CD4-positive, CD25-positive, alpha-beta regulatory T cell (primary cell): ENCODE results near the gene LPCAT3. TPM values are rescaled to one million over a fixed set of nuclear protein-coding genes. Genes with fewer than 3 reads are reported as not detected.

Experiments
- ATAC-seq, 2 donors: fragments of 150-1000 bp; cut with Tn5 transposase; one replicate each; pipeline ENCODE4 v1.10.0; 2021; ENCODE audit warnings: low read depth in 2 of 2, moderate number of reproducible peaks in 2 of 2, moderate library complexity in 1 of 2
- DNase-seq, 3 donors: peaks; one replicate each; pipeline versions ENCODE4 v3.0.0 to v3.0.0-alpha.2; 2012 to 2022; ENCODE audit warnings: mixed read lengths in 1 of 3
- H3K27ac ChIP-seq: one replicate; pipeline ENCODE4 v1.7.0; 2013; ENCODE audit warnings: mild to moderate bottlenecking, low read length; ENCODE audit not compliant: insufficient read depth, poor library complexity, severe bottlenecking
- H3K27me3 ChIP-seq: one replicate; pipeline ENCODE4 v1.7.0; 2013; ENCODE audit warnings: low read length; ENCODE audit not compliant: control insufficient read depth, insufficient read depth
- H3K36me3 ChIP-seq: one replicate; pipeline ENCODE4 v1.7.0; 2013; ENCODE audit warnings: mild to moderate bottlenecking, low read length, moderate library complexity; ENCODE audit not compliant: control insufficient read depth, insufficient read depth
- H3K4me1 ChIP-seq: 2 replicates; pipeline ENCODE4 v1.7.0; 2013; ENCODE audit warnings: mild to moderate bottlenecking, low read length; ENCODE audit not compliant: insufficient read depth, control insufficient read depth, poor library complexity, severe bottlenecking
- H3K4me3 ChIP-seq: one replicate; pipeline ENCODE4 v1.7.0; 2013; ENCODE audit warnings: low read depth, mild to moderate bottlenecking, low read length, moderate library complexity
- H3K9me3 ChIP-seq, 2 experiments: 1 replicate in 1 of 2; 2 replicates in 1 of 2; pipeline ENCODE4 v1.7.0; 2013; ENCODE audit warnings: low read length in 2 of 2, mild to moderate bottlenecking in 1 of 2, moderate library complexity in 1 of 2; ENCODE audit not compliant: control insufficient read depth in 2 of 2
- H3K27ac Mint-ChIP-seq, 3 donors: one replicate each; pipeline ENCODE4 v1.8.0; 2020 to 2022; ENCODE audit warnings: mild to moderate bottlenecking in 3 of 3, mixed read lengths in 3 of 3, moderate library complexity in 2 of 3
- H3K27me3 Mint-ChIP-seq: one replicate; pipeline ENCODE4 v1.8.0; 2022; ENCODE audit warnings: mild to moderate bottlenecking, mixed read lengths
- H3K36me3 Mint-ChIP-seq: one replicate; pipeline ENCODE4 v1.8.0; 2020; ENCODE audit warnings: mixed read lengths
- H3K4me1 Mint-ChIP-seq, 4 donors: one replicate each; pipeline ENCODE4 v1.8.0; 2020 to 2022; ENCODE audit warnings: mixed read lengths in 4 of 4, mild to moderate bottlenecking in 1 of 4
- H3K4me3 Mint-ChIP-seq, 4 donors: one replicate each; pipeline ENCODE4 v1.8.0; 2020 to 2022; ENCODE audit warnings: mild to moderate bottlenecking in 4 of 4, mixed read lengths in 4 of 4, moderate library complexity in 3 of 4
- H3K9me3 Mint-ChIP-seq, 7 donors: one replicate each; pipeline ENCODE4 v1.8.0; 2020 to 2022; ENCODE audit warnings: mixed read lengths in 7 of 7, mild to moderate bottlenecking in 3 of 7, moderate library complexity in 2 of 7
- polyA plus RNA-seq, 4 donors: library from polyadenylated mRNA; unstranded; fragments of 300-500 nt; fragmentation: Illumina TruSeq; gene quantifications; one replicate each; pipeline ENCODE4 v1.2.3, GENCODE V29; 2021
- total RNA-seq: library from RNA; stranded (reverse); gene quantifications from one replicate; pipeline ENCODE4 v1.2.3, GENCODE V29; 2022

Gene LPCAT3, protein sequence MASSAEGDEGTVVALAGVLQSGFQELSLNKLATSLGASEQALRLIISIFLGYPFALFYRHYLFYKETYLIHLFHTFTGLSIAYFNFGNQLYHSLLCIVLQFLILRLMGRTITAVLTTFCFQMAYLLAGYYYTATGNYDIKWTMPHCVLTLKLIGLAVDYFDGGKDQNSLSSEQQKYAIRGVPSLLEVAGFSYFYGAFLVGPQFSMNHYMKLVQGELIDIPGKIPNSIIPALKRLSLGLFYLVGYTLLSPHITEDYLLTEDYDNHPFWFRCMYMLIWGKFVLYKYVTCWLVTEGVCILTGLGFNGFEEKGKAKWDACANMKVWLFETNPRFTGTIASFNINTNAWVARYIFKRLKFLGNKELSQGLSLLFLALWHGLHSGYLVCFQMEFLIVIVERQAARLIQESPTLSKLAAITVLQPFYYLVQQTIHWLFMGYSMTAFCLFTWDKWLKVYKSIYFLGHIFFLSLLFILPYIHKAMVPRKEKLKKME
- total RNA-seq (28.3 TPM), polyA plus RNA-seq (10 to 100 TPM; 25.0 to 32.8 (median 30.9) TPM)

DNA sequence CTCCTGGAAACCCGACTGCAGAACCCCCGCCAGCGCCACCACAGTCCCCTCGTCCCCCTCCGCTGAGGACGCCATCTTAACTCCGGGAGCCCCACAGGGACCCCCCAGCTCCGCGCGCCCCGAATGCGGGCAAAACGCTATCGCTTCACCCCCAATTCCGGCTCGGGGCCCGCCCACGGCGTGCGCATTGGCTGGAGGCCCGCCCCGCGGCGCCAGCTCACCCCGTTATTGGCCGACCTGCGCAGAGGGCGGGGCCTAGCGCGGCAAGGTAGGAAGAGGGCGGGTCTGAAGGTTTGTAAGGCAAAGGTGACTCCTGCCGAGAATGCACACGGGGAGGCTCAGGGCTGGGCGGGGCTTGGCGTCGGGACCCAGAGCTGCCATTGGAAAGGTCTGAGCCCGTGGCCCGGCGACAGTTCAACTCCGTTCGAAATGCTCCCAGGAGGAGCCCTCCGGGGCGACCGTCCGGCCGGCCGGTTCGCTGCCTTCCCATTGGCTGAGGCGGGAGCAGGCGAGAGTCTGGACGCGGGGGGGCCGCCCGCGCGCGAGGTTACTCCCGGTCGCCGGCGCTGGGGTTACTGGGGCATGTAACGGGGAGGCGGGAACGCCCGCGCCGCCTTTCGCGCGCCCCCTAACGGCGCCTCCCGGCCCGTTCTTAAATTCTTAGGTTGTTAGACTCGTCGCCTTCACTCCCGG, at the start of gene LPCAT3:
Gene LPCAT3, minus strand, starts transcription at position 127 of the 693 bp plus-strand sequence. Its CDS starts 52 bp downstream, at position 75.
- H3K36me3 Mint-ChIP-seq, result peaks cover 10% of the 10 kb centered on the region
- DNase-seq, result peak; percentile 97 to 99 (median 98)
- peaks cover 10 to 39% (median 28%) of the 10 kb centered on the region in 4 donors for H3K4me1 Mint-ChIP-seq
- Histone ChIP-seq H3K4me3 (peak within 1 kb of the TSS; percentile 70), H3K27me3 (no peaks in the 10 kb centered on the region), H3K4me1 (peaks cover 17% of the 10 kb centered on the region), H3K9me3 (no peaks in the 10 kb centered on the region), H3K36me3 (no peaks in the 10 kb centered on the region), H3K27ac (peak within 1 kb of the TSS; percentile 92)
- H3K27me3 Mint-ChIP-seq, result peaks cover 6% of the 10 kb centered on the region
- peak within 1 kb of the TSS; percentile 20 to 91 (median 88) for H3K27ac Mint-ChIP-seq
- peak within 1 kb of the TSS; percentile 90 to 99 (median 93) for H3K4me3 Mint-ChIP-seq
- ATAC-seq, result peak; percentile 96
- no peaks in the 10 kb centered on the region for H3K9me3 Mint-ChIP-seq

DNA sequence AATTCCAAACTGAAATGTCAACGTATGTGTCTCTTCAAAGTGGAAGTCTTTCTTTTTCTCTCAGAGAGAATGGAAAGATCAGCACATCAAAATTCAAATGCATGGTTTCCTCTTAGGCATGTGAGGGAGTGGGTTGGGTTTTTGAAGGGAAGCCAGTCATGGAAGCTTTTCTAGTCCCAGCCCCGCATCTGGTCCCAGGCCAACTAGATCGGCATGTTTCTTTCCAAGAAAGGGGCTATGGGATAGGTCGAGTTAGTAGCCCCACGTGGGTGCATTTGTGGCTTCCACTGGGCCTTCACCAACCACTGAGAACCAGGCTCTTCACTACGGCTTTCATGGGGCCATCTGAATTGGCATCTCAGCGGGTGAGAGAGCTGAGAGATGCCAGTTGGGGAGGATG, 48.8 kb upstream of the LPCAT3 start:
- ATAC-seq, result no peak
- Histone ChIP-seq H3K9me3 (no peaks in the 10 kb centered on the region), H3K36me3 (no peaks in the 10 kb centered on the region), H3K4me3 (no peak overlapping the region), H3K27me3 (peaks cover 1% of the 10 kb centered on the region), H3K4me1 (no peaks in the 10 kb centered on the region), H3K27ac (no peak overlapping the region)
- H3K27ac Mint-ChIP-seq, result no peak overlapping the region
- no peaks in the 10 kb centered on the region for H3K4me1 Mint-ChIP-seq
- H3K4me3 Mint-ChIP-seq, result no peak overlapping the region
- H3K36me3 Mint-ChIP-seq, result no peaks in the 10 kb centered on the region
- H3K27me3 Mint-ChIP-seq, result peaks cover 18% of the 10 kb centered on the region
- DNase-seq, result no peak
- no peaks in the 10 kb centered on the region for H3K9me3 Mint-ChIP-seq

DNA sequence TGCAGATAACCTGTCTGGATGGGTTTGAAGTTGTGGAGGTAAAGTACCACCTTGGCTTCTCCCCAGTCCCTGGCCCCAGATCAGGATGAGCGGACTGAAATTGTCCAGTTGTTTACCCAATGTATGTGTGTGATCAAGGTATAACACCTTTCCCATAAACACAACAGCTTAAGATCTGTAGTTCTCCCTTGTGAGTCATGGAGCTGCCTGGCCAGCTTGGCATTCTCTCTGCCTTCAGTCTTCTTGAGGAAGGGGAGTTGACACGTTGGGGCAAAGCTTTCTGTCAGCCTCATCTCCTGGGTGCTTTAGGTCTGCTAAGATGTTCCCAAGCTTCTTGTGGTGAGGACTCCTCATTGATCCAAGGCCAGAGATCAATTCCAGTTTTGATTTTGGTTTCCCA, 48.3 kb upstream of the LPCAT3 start:
- no peaks in the 10 kb centered on the region for H3K4me1 Mint-ChIP-seq
- Histone ChIP-seq H3K27me3 (no peaks in the 10 kb centered on the region), H3K4me1 (no peaks in the 10 kb centered on the region), H3K4me3 (no peak overlapping the region), H3K36me3 (no peaks in the 10 kb centered on the region), H3K27ac (no peak overlapping the region), H3K9me3 (no peaks in the 10 kb centered on the region)
- H3K27me3 Mint-ChIP-seq, result peaks cover 13% of the 10 kb centered on the region
- H3K9me3 Mint-ChIP-seq, result no peaks in the 10 kb centered on the region
- ATAC-seq (no peak), DNase-seq (no peak)
- H3K4me3 Mint-ChIP-seq, result no peak overlapping the region
- no peak overlapping the region for H3K27ac Mint-ChIP-seq
- no peaks in the 10 kb centered on the region for H3K36me3 Mint-ChIP-seq

DNA sequence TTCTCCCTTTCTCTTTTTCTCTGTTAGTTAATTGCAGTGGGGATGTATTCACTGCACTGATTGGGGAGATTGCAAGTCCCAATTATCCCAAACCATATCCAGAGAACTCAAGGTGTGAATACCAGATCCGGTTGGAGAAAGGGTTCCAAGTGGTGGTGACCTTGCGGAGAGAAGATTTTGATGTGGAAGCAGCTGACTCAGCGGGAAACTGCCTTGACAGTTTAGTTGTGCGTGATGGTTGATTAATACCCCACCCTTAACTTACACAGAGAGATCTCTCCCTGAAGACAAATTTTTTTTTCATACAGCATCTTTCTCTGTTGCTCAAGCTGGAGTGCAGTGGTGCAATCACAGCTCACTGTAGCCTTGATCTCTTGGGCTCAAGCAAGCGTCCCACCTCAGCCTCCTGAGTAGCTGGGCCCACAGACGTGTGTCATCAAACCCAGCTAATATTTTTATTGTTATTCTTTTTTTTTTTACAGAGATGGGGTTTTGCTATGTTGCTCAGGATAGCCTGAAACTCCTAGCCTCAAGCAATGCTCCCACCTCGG, 46.9 kb upstream of the LPCAT3 start:
- no peak overlapping the region for H3K27ac ChIP-seq
- no peak overlapping the region for H3K4me3 Mint-ChIP-seq
- H3K4me3 ChIP-seq, result no peak overlapping the region
- DNase-seq, result no peak
- no peak overlapping the region for H3K27ac Mint-ChIP-seq
- no peaks in the 10 kb centered on the region for H3K4me1 Mint-ChIP-seq
- no peak for ATAC-seq
- peaks cover 3% of the 10 kb centered on the region for H3K36me3 Mint-ChIP-seq
- H3K9me3 Mint-ChIP-seq, result no peaks in the 10 kb centered on the region
- H3K9me3 ChIP-seq, result no peaks in the 10 kb centered on the region
- H3K27me3 ChIP-seq, result no peaks in the 10 kb centered on the region
- peaks cover 16% of the 10 kb centered on the region for H3K27me3 Mint-ChIP-seq
- H3K36me3 ChIP-seq, result no peaks in the 10 kb centered on the region
- H3K4me1 ChIP-seq, result no peaks in the 10 kb centered on the region

DNA sequence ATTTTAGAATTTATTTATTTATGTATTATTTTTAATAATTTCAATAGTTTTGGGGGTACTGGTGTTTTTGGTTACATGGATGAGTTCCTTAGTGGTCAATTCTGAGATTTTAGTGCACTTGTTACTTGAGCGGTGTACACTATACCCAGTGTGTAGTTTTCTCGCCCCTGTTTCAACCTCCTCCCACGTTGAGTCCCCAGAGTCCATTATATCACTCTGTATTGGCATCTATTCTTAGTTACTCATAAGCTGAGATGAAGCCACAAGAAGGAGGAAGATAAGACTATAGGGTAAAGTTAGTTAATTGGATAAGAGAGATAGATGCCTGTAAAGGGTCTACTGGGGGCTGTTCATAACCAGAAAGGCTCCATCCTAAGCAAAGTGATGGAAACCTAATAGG, 46.2 kb upstream of the LPCAT3 start:
- peaks cover 3% of the 10 kb centered on the region for H3K36me3 Mint-ChIP-seq
- no peaks in the 10 kb centered on the region for H3K27me3 ChIP-seq
- no peaks in the 10 kb centered on the region for H3K36me3 ChIP-seq
- peaks cover 21% of the 10 kb centered on the region for H3K27me3 Mint-ChIP-seq
- H3K27ac ChIP-seq, result no peak overlapping the region
- DNase-seq (no peak), ATAC-seq (no peak)
- no peaks in the 10 kb centered on the region for H3K9me3 ChIP-seq
- H3K4me3 Mint-ChIP-seq, result no peak overlapping the region
- H3K4me3 ChIP-seq, result no peak overlapping the region
- H3K9me3 Mint-ChIP-seq, result no peaks in the 10 kb centered on the region
- H3K4me1 ChIP-seq, result no peaks in the 10 kb centered on the region
- no peak overlapping the region for H3K27ac Mint-ChIP-seq
- no peaks in the 10 kb centered on the region for H3K4me1 Mint-ChIP-seq

DNA sequence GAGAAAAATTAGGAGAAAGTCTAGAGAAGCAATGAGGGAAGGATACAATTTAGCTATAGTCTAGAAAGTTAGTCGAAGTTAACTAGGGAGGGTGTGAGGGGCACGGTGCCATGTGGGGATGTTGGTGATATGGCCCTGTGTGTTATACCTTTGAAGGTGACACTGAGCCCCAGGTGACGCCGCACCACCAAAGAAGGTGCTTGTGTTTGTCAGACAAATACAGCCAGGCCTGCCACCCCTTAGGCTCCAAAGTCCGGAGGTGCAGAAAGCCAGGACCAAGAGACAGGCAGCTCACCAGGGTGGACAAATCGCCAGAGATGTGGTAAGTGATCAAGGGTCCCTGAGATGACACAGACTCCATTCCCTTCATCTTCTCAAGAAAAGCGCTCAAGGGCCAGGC, 43.3 kb upstream of the LPCAT3 start:
- Histone ChIP-seq H3K27ac (no peak overlapping the region), H3K9me3 (no peaks in the 10 kb centered on the region), H3K4me1 (no peaks in the 10 kb centered on the region), H3K36me3 (no peaks in the 10 kb centered on the region), H3K4me3 (no peak overlapping the region), H3K27me3 (peaks cover 13% of the 10 kb centered on the region)
- Mint-ChIP-seq H3K4me3 (no peak overlapping the region), H3K27me3 (peaks cover 32% of the 10 kb centered on the region), H3K4me1 (no peaks in the 10 kb centered on the region), H3K36me3 (peaks cover 3% of the 10 kb centered on the region), H3K9me3 (peaks cover 0 to 2% (median 0%) of the 10 kb centered on the region in 7 donors), H3K27ac (no peak overlapping the region)
- DNase-seq (no peak), ATAC-seq (no peak)

DNA sequence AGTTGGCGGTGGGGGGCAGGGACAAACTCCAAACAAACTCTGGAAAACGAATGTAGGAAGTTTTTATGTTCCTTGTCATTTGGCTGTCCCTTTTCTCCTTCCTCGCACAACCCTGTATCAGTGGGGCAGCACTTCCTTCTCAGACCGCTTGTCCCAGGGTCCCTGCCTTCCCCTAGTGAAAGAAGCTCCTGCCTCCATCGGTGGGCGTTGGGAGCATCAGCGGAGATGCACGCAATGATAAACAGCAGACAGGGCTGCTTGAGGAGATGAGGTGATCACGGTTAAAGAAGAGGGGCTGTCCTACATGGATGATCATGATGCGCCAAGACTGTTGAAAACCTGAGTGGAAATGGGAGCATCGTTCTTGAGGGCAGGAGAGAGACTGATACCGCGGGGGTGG, 42.9 kb upstream of the LPCAT3 start:
- ATAC-seq (no peak), DNase-seq (no peak)
- Mint-ChIP-seq H3K27me3 (peaks cover 36% of the 10 kb centered on the region), H3K4me3 (no peak overlapping the region), H3K36me3 (peaks cover 3% of the 10 kb centered on the region), H3K4me1 (no peaks in the 10 kb centered on the region), H3K27ac (peak overlapping the region in 1 of 3 donors; percentile 37), H3K9me3 (peaks cover 0 to 2% (median 0%) of the 10 kb centered on the region in 7 donors)
- H3K4me1 ChIP-seq, result no peaks in the 10 kb centered on the region
- H3K27ac ChIP-seq, result no peak overlapping the region
- H3K4me3 ChIP-seq, result no peak overlapping the region
- H3K27me3 ChIP-seq, result peaks cover 13% of the 10 kb centered on the region
- H3K9me3 ChIP-seq, result no peaks in the 10 kb centered on the region
- no peaks in the 10 kb centered on the region for H3K36me3 ChIP-seq
